K562 (cell line): ENCODE data around the gene TACC3. TPM values are rescaled to one million over a fixed set of nuclear protein-coding genes. Genes with fewer than 3 reads are reported as not detected.

Experiments used
- BACH1 ChIP-seq: fragments of 200-800 bp; sonication (Bioruptor generic); IDR thresholded peaks from 2 replicates; pipeline ENCODE4 v1.6.1; 2016; ENCODE audit warnings: missing genetic modification characterization, missing compliant biosample characterization
- BMI1 ChIP-seq: fragments of 150-350 bp; IDR thresholded peaks from 2 replicates; pipeline ENCODE4 v1.6.1; 2014; ENCODE audit warnings: low read length
- HDAC1 ChIP-seq, 2 experiments: fragments of 450-650 bp; IDR thresholded peaks; 2 replicates each; pipeline ENCODE4 v1.6.1; 2016 to 2017; ENCODE audit warnings: inconsistent platforms in 1 of 2, mild to moderate bottlenecking in 1 of 2, moderate library complexity in 1 of 2
- JUND ChIP-seq, 2 experiments: IDR thresholded peaks; 2 replicates in 1 of 2; 3 replicates in 1 of 2; pipeline ENCODE4 v1.6.1; 2011; ENCODE audit warnings: borderline replicate concordance in 2 of 2, low read depth in 2 of 2, low read length in 2 of 2, improper control_type of control experiment in 1 of 2, missing biosample characterization in 1 of 2, missing genetic modification characterization in 1 of 2, missing genetic modification reagents in 1 of 2
- MAZ ChIP-seq, 2 experiments: fragments of 450-650 bp in 1 of 2; sonication (generic) in 1 of 2; formaldehyde crosslinking; IDR thresholded peaks in 1 of 2; conservative IDR thresholded peaks in 1 of 2; 2 replicates each; pipeline versions ENCODE4 v1.4.0 to v1.5.0; 2020; ENCODE audit warnings: mild to moderate bottlenecking in 1 of 2, missing genetic modification reagents in 1 of 2
- MCM2 ChIP-seq: fragments of 450-650 bp; IDR thresholded peaks from 2 replicates; pipeline ENCODE4 v1.6.1; 2017; ENCODE audit warnings: low read depth, mild to moderate bottlenecking
- NCOA1 ChIP-seq: fragments of 450-650 bp; IDR thresholded peaks from 2 replicates; pipeline ENCODE4 v1.6.1; 2016; ENCODE audit warnings: low read depth
- NCOR1 ChIP-seq: fragments of 450-650 bp; IDR thresholded peaks from 2 replicates; pipeline ENCODE4 v1.6.1; 2016; ENCODE audit warnings: mild to moderate bottlenecking, moderate library complexity
- RB1 ChIP-seq: fragments of 450-650 bp; IDR thresholded peaks from 2 replicates; pipeline ENCODE4 v1.6.1; 2017; ENCODE audit warnings: low read depth, mild to moderate bottlenecking
- RBM25 ChIP-seq: fragments of 200-400 bp; formaldehyde crosslinking; IDR thresholded peaks from 2 replicates; pipeline ENCODE4 v1.6.1; 2018; ENCODE audit warnings: low read length, low read depth, moderate library complexity; ENCODE audit not compliant: severe bottlenecking
- SRSF7 ChIP-seq: fragments of 200-400 bp; formaldehyde crosslinking; optimal IDR thresholded peaks from 2 replicates; pipeline ENCODE3; 2017; ENCODE audit warnings: mild to moderate bottlenecking, low read depth, low read length
- YY1 ChIP-seq, 3 experiments: IDR thresholded peaks; 2 replicates each; pipeline ENCODE4 v1.6.1; 2011; ENCODE audit warnings: low read length in 2 of 3, mild to moderate bottlenecking in 2 of 3, moderate library complexity in 2 of 3, borderline replicate concordance in 1 of 3, control low read depth in 1 of 3, low read depth in 1 of 3; ENCODE audit not compliant: insufficient read depth in 3 of 3, insufficient replicate concordance in 2 of 3, control insufficient read depth in 1 of 3, insufficient read length in 1 of 3; ENCODE audit errors: extremely low read depth in 1 of 3
- ZNF431 ChIP-seq: sonication (generic); formaldehyde crosslinking; IDR thresholded peaks from 2 replicates; pipeline ENCODE4 v1.8.0; 2022; ENCODE audit warnings: mild to moderate bottlenecking, missing genetic modification reagents
- ZNF445 ChIP-seq: fragments of 250-450 bp; sonication (Bioruptor Pico); IDR thresholded peaks from 2 replicates; pipeline ENCODE4 v1.4.0; 2020; ENCODE audit warnings: low read depth, mild to moderate bottlenecking, moderate library complexity
- polyA plus RNA-seq, 8 experiments: library from polyadenylated mRNA; depleted of rRNA in 4 of 8; stranded (reverse) in 5 of 8; unstranded in 3 of 8; fragments of >200 nt; fragmentation: Nextera tagmentation in 2 of 8; fragmentation: Illumina TruSeq in 1 of 8; extraction: Ambion mirVana in 2 of 8; extraction: Trizol in 1 of 8; gene quantifications; 2 replicates each; pipeline versions ENCODE4 v1.2.1 to v1.2.3, GENCODE V29; 2011 to 2014; ENCODE audit warnings: inconsistent platforms in 1 of 8, missing spikeins in 1 of 8
- total RNA-seq, 7 experiments: library from RNA; depleted of rRNA in 6 of 7; stranded (reverse); fragments of >200 nt in 6 of 7; fragmentation: Illumina TruSeq in 2 of 7; extraction: Trizol in 2 of 7; gene quantifications; 2 replicates each; pipeline versions ENCODE4 v1.2.1 to v1.2.3, GENCODE V29; 2011 to 2021; ENCODE audit warnings: low replicate concordance in 1 of 7
- TF ChIP-seq, protein P1 (sequence below), 3 experiments: fragments of 200-800 bp in 1 of 3; sonication (Bioruptor generic) in 1 of 3; sonication (generic) in 1 of 3; formaldehyde crosslinking in 1 of 3; IDR thresholded peaks; 2 replicates each; pipeline versions ENCODE4 v1.6.1 to v1.8.0; 2016 to 2022; ENCODE audit warnings: mild to moderate bottlenecking in 2 of 3, missing compliant biosample characterization in 2 of 3, missing genetic modification characterization in 2 of 3, missing genetic modification reagents in 1 of 3
- TF ChIP-seq, protein P2 (sequence below): sonication (generic); formaldehyde crosslinking; IDR thresholded peaks from 2 replicates; pipeline ENCODE4 v1.8.1; 2023; ENCODE audit warnings: mild to moderate bottlenecking, missing genetic modification reagents, moderate library complexity
- TF ChIP-seq, protein P3 (sequence below): fragments of 450-650 bp; IDR thresholded peaks from 2 replicates; pipeline ENCODE4 v1.6.1; 2016
- TF ChIP-seq, protein P4 (sequence below), 2 experiments: fragments of 450-650 bp; conservative IDR thresholded peaks; 2 replicates each; pipeline ENCODE4 v1.6.1; 2017; ENCODE audit warnings: mild to moderate bottlenecking in 2 of 2, moderate library complexity in 2 of 2
- TF ChIP-seq, protein P5 (sequence below): fragments of 250-450 bp; sonication (Bioruptor Pico); IDR thresholded peaks from 2 replicates; pipeline ENCODE4 v1.8.0; 2021; ENCODE audit warnings: mild to moderate bottlenecking, moderate library complexity

Gene TACC3
- total and polyA plus RNA-seq, 9 of the 15 experiments (the other 6 are each of a cell fraction or from before 2014, with no cell fraction given), result 1.9 to 122 (median 55.6) TPM

DNA sequence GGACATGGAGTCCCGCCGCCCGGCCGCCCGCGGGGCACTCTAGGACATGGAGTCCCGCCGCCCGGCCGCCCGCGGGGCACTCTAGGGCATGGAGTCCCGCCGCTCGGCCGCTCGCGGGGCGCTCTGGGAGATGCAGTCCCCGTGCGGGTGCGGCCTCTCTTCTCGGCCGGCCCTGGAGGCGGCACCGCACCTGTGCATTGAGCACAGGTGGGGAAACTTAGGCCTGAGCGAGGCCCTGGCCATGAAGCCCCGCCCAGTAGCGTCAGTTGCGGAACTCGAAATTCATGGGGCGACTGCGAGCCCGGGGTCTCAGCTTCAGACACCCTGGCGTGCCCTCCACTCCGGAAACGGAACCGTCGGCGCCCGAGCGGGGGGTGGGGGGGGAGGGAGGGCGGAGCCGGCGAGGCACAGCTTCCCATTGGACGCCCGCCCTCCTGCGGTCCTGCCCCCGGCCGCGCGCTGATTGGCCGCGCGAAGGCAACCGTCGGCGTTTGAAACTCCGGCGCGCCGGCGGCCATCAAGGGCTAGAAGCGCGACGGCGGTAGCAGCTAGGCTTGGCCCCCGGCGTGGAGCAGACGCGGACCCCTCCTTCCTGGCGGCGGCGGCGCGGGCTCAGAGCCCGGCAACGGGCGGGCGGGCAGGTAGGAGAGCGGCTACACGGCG lies at the start of gene TACC3, which contains the start of gene TMEM129 (continued):
- TF ChIP-seq RB1 (peak; percentile 52), MAZ (CRISPR knock-in tag; conservative IDR thresholded peaks at IDR 0.05 in 1 of 2, IDR thresholded peaks at IDR 0.05 in 1 of 2) (peak in 1 of 2 experiments; percentile 51; a peak in 1 of 4 replicates), MCM2 (no peak), BACH1 (tag) (no peak), SRSF7 (no peak), ZNF445 (CRISPR knock-in tag) (no peak), ZNF431 (CRISPR knock-in tag) (no peak), HDAC1 (IDR thresholded peaks at IDR 0.05) (peak in 1 of 2 experiments; percentile 93; a peak in 2 of 4 replicates), BMI1 (no peak), RBM25 (peak; percentile 96), YY1 (IDR thresholded peaks at IDR 0.05; ENCODE audit: borderline replicate concordance in 1 of 3, control insufficient read depth in 1 of 3, extremely low read depth in 1 of 3, insufficient read depth in 3 of 3, insufficient read length in 1 of 3, insufficient replicate concordance in 2 of 3, low read depth in 1 of 3, low read length in 2 of 3) (peak in 2 of 3 experiments; percentile 85 to 90), JUND (IDR thresholded peaks at IDR 0.05; ENCODE audit: borderline replicate concordance, low read depth, low read length) (peak; percentile 18; the same call in 1 of the 2 replicates), JUND (tag; IDR thresholded peaks at IDR 0.05; ENCODE audit: borderline replicate concordance, low read depth, low read length) (no peak; the same call in 2 of the 3 replicates), NCOA1 (peak; percentile 74), NCOR1 (0 out of 2 replicates have a peak, but pooled peaks have one; percentile 9)
- TF ChIP-seq, protein P1, sequence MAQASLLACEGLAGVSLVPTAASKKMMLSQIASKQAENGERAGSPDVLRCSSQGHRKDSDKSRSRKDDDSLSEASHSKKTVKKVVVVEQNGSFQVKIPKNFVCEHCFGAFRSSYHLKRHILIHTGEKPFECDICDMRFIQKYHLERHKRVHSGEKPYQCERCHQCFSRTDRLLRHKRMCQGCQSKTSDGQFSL (CRISPR knock-in tag; IDR thresholded peaks at IDR 0.05), result peak; percentile 43; the same call in 1 of the 2 replicates
- TF ChIP-seq, protein P1 (tag; IDR thresholded peaks at IDR 0.05), result peak in 1 of 2 experiments; percentile 87; a peak in 2 of 4 replicates
- TF ChIP-seq, protein P2, sequence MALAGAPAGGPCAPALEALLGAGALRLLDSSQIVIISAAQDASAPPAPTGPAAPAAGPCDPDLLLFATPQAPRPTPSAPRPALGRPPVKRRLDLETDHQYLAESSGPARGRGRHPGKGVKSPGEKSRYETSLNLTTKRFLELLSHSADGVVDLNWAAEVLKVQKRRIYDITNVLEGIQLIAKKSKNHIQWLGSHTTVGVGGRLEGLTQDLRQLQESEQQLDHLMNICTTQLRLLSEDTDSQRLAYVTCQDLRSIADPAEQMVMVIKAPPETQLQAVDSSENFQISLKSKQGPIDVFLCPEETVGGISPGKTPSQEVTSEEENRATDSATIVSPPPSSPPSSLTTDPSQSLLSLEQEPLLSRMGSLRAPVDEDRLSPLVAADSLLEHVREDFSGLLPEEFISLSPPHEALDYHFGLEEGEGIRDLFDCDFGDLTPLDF (CRISPR knock-in tag), result 0 out of 2 replicates have a peak, but pooled peaks have one; percentile 30
- TF ChIP-seq, protein P3, sequence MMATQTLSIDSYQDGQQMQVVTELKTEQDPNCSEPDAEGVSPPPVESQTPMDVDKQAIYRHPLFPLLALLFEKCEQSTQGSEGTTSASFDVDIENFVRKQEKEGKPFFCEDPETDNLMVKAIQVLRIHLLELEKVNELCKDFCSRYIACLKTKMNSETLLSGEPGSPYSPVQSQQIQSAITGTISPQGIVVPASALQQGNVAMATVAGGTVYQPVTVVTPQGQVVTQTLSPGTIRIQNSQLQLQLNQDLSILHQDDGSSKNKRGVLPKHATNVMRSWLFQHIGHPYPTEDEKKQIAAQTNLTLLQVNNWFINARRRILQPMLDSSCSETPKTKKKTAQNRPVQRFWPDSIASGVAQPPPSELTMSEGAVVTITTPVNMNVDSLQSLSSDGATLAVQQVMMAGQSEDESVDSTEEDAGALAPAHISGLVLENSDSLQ, result 0 out of 2 replicates have a peak, but pooled peaks have one; percentile 11
- TF ChIP-seq, protein P4, sequence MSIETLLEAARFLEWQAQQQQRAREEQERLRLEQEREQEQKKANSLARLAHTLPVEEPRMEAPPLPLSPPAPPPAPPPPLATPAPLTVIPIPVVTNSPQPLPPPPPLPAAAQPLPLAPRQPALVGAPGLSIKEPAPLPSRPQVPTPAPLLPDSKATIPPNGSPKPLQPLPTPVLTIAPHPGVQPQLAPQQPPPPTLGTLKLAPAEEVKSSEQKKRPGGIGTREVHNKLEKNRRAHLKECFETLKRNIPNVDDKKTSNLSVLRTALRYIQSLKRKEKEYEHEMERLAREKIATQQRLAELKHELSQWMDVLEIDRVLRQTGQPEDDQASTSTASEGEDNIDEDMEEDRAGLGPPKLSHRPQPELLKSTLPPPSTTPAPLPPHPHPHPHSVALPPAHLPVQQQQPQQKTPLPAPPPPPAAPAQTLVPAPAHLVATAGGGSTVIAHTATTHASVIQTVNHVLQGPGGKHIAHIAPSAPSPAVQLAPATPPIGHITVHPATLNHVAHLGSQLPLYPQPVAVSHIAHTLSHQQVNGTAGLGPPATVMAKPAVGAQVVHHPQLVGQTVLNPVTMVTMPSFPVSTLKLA (conservative IDR thresholded peaks at IDR 0.05), result peak in 1 of 2 experiments; percentile 65; a peak in 1 of 4 replicates
- TF ChIP-seq, protein P5, sequence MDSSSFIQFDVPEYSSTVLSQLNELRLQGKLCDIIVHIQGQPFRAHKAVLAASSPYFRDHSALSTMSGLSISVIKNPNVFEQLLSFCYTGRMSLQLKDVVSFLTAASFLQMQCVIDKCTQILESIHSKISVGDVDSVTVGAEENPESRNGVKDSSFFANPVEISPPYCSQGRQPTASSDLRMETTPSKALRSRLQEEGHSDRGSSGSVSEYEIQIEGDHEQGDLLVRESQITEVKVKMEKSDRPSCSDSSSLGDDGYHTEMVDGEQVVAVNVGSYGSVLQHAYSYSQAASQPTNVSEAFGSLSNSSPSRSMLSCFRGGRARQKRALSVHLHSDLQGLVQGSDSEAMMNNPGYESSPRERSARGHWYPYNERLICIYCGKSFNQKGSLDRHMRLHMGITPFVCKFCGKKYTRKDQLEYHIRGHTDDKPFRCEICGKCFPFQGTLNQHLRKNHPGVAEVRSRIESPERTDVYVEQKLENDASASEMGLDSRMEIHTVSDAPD (CRISPR knock-in tag), result no peak
